Measurements from ENCODE around the gene SNCB.

SNCB gene

DNA sequence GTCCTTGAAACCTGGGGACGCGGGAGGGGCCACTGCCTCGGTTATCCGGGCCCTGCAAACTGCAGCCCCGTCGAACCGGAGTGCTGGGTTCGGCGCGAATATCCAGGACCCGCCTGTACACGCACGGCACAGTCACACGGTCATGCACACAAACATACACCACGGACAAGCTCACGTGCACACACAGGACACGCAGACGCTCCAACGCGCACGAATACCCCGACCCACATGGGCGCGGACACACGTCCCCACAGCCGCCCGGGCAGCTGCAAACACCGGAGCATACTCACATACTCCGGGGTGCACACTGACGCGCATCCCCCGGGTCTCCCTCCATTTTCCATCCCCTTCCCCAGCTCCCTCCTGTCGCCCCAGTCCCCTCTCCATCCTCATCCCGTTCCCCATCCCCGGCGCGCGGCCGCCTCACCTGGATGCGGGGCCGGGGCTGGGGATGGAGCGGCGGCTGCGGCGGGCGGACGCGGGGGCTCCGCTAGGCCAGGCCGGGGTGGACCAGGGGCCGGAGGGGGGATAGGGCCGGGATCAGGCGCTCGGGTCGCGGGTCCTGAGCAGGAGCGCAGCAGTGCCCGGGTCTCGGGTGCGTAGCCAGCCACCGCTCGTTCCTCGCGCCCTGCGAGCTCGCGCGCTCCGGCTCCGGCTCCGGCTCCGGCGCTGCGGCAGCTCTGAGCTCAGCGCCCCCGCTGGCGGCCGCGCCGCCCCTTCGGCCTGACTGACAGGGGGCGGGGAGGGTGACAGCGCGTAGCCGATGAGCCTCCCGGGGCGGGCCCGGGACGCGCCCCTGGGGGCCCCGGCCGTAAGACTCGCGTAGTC, at the start of gene SNCB, which contains the start of gene EIF4E1B:
TSS of gene SNCB (minus strand) at position 682 of the 828 bp plus-strand sequence. CDS start 880 bp downstream, outside the sequence.
TSS of gene EIF4E1B (plus strand) at position 823 of the 828 bp plus-strand sequence. CDS start 12,113 bp downstream, outside the sequence.
- DNase-seq: no peak

GRCh38 chr5:176679365-176680225, 49.3 kb upstream of the SNCB start:
- no peak for DNase-seq

DNA sequence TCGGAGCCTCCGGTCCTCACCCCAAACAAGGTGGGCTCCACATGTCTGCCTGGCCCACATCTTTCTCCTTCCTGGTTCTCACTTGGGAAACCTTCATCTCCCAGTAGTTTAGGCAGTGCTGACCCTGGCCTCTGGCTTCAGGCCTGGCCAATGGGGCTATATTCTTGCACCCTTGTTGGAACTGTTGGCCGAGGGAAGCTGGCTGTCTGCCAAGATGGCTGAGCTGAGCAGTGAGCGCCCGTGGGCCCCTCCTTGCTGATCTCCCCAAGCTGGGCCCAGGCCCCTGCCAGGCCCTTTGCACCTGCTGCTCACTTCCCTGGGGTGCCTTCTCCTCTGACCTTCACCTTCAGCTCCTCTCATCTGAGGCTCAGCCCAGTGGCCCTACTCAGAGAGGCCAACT, 48.2 kb upstream of the SNCB start:
- DNase-seq: no peak

DNA sequence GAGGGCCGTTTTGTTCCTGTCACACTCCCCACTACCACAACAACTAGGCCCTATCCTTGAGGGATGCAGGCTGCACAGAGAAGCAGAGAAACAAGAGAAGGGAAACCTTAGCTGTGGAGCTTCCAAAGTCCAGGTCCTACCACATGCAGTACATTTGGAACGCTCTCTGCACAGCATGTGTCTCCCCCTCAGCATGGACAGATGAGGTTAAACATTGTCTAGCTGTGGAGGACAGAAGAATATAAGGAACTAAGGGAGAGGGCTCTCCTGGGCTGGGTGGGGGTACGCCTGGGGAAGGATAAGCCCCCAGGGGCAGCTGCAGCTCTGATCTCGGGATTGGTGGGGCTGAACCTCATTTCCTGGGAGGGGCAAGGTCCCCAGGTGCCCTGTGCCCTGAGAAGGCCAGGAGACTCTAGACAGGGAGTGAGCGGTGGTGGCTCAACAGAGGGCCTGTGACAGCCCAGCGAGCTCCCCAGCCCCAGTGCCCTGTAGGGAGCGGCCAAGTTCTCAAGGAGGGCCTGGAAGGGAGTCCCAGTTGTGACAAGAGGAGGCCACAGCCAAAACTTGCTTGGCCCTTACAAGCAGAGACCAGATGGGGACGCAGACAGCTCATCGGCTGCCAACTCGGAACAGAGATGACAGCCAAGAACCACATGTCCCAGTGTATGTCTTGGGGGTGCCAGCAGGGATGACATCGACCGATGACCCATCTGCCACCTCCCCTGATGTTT, 47.0 kb upstream of the SNCB start:
- DNase-seq: no peak

- DNase-seq: no peak
Observed at GRCh38 chr5:176676361-176676824, 46.1 kb upstream of the SNCB start.

- no peak for DNase-seq
Observed at GRCh38 chr5:176675676-176676360, 45.5 kb upstream of the SNCB start.

DNA sequence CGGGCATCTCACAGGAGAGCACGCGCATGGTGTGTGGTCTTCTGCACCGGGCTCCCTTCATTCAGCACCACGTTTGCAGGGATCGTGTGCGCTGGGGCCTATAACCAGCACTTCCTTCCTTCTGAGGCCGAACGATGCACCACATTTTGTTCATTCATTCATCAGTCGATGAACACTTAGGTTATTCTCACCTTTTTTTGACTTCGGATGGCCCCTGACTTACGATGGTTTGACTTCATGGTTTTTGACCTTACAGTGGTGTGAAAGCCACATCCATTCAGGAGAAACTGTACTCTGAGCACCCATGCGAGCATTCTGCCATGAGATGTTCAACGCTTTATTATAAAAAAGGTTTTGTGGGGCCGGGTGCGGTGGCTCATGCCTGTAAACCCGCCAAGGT, 44.5 kb upstream of the SNCB start:
- DNase-seq: no peak

GRCh38 chr5:176673651-176674583, 43.6 kb upstream of the SNCB start:
- no peak for DNase-seq

DNA sequence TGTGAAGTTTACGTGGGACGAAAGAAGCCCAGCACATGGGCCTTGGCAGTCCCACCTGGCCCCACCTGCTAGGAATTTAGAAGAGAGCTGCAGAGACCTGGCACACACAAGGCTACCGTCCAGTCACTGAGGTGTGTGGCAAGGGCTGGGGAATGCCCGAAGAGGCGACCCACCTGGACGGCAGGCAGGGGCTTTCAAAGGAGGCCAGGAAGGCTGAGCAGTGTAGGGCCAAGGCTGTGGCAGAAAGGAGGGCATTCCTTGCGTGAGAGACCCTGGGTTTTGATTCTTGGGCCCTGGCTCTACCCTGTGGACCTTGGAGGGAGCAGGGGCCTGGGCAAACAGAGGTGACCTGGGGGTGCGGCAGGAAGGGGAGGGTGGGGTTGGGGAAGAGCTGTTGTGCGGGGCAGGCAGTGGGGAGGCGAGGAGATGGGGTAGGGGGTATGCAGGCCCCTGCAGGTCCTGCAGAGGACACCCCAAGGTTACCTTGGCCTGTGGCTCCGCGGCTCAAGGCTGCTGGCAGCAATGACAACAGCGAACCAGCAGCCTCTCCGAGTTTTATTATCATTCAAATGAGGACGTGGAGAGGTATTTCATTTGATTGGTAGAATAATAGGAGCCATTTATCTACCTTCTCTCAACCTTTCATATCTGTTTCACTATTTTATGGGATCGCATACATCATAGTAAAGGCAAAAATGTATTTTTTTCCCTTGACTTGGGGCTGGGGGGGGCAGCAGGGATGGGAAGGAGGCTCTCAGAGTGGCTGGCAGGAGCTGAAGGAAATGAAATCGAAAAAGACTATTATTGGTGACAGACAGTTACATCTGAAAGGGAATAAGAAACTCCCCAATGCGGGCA, 41.8 kb upstream of the SNCB start:
- no peak for DNase-seq

GRCh38 chr5:176671399-176671798, 41.1 kb upstream of the SNCB start:
- no peak for DNase-seq

GRCh38 chr5:176670449-176670848, 40.1 kb upstream of the SNCB start:
- no peak for DNase-seq

- no peak for DNase-seq
Observed at GRCh38 chr5:176667637-176668036, 37.3 kb upstream of the SNCB start.

- DNase-seq: no peak
Observed at GRCh38 chr5:176665517-176665916, 35.2 kb upstream of the SNCB start.

GRCh38 chr5:176664886-176665285, 34.6 kb upstream of the SNCB start:
- DNase-seq: no peak

DNA sequence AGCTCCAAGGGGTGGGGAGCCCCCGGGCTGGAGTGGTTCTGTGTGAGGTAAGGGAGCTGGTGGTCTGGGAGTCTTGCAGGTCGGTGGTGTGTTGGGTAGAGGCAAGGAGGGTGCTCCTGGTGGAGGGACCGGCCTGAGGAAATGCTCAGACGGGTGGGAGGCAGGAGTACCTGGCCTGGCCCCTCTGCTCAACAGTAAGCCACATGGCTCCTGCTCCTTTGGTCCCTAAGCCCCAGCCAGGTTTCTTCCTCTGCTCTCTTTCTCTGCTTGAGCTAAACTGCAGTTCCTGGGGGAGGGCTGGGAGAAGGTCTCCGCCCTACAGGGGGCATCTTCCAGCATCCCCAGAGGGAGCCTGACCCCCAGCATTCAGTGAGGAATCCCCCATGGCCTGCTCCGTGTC, 34.1 kb upstream of the SNCB start:
- DNase-seq: no peak

DNA sequence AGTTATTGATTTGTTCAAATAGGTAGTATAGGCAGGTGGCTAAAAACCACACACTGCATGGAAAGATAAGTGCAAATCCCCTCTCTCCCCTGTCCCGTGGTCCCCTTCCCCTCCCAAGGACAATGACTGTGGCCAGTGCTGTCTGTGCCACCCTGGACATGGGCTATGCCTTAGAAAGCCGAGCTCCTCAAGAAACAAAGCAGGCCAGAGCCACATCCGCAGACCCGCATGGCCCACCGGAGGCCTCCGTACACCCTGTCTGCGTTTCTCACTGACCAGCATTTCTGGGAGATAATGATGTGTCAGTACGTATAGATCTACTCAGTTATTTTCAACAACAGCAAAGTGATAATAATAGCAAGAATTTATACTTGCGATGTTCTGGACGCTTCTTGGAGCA, 33.2 kb upstream of the SNCB start:
- DNase-seq: no peak

- no peak for DNase-seq
Observed at GRCh38 chr5:176662371-176663333, 32.3 kb upstream of the SNCB start.

DNA sequence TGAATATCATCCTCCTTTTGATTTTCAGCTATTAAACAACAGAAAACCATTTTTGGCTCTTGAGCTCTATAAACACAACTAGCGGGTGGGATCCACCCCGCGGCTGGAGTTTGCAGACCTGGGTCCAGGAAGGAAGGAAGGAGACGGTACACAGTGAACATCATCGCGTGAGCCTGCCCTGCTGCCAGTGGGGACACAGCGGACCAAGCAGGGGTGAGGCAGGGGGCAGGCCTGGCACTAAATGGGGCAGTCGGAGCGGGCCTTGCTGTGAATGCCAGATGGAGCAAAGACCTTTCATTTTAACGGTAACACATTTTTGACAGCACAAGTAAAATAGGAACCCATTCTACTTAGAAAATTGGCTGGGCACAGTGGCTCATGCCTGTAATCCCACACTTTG, 31.3 kb upstream of the SNCB start:
- no peak for DNase-seq

Data from femur (tissue), 1 donor.